Keratinocyte (primary cell): Measurements from ENCODE around the gene CES2. TPM values are rescaled to one million over a fixed set of nuclear protein-coding genes. Genes with fewer than 3 reads are reported as not detected.
"Not testable (repeated sequence)": the region's sequence is repeated elsewhere in the genome, so short reads cannot be mapped to it uniquely, and the experiment has no call there.

Experiments used
- DNase-seq: peaks from one replicate; pipeline ENCODE4 v3.0.0-alpha.2; 2011; ENCODE audit warnings: low read depth, missing footprints, low spot score
- FAIRE-seq: peaks from 2 replicates; lab custom pipeline; 2011; peaks lifted over from hg19 to GRCh38; lab: Jason Lieb, UNC
- H2AFZ ChIP-seq: 2 replicates; pipeline ENCODE4 v1.6.0; 2012; ENCODE audit warnings: low read length, control low read depth, inconsistent platforms; ENCODE audit not compliant: control insufficient read depth
- H3K27ac ChIP-seq: 2 replicates; pipeline ENCODE4 v1.5.1; 2011; ENCODE audit warnings: low read length; ENCODE audit not compliant: control insufficient read depth, insufficient read depth
- H3K27me3 ChIP-seq: 3 replicates; pipeline ENCODE4 v1.6.0; 2011; ENCODE audit warnings: low read length; ENCODE audit not compliant: control insufficient read depth, insufficient read depth; ENCODE audit errors: extremely low read depth
- H3K36me3 ChIP-seq, 2 experiments: 2 replicates in 1 of 2; 3 replicates in 1 of 2; pipeline ENCODE4 v1.5.1; 2011; ENCODE audit warnings: low read length in 2 of 2, mild to moderate bottlenecking in 1 of 2; ENCODE audit not compliant: control insufficient read depth in 2 of 2, insufficient read depth in 2 of 2; ENCODE audit errors: extremely low read depth in 1 of 2
- H3K4me1 ChIP-seq: 3 replicates; pipeline ENCODE4 v1.5.1; 2011; ENCODE audit warnings: low read length; ENCODE audit not compliant: control insufficient read depth, insufficient read depth; ENCODE audit errors: extremely low read depth
- H3K4me2 ChIP-seq: 3 replicates; pipeline ENCODE4 v1.6.0; 2011; ENCODE audit warnings: low read depth, low read length; ENCODE audit not compliant: control insufficient read depth, insufficient read depth; ENCODE audit errors: extremely low read depth
- H3K4me3 ChIP-seq, 3 experiments: fragments of 200-600 bp in 1 of 3; sonication (generic) in 1 of 3; 2 replicates in 2 of 3; 3 replicates in 1 of 3; pipeline ENCODE4 v1.5.1; 2011 to 2016; ENCODE audit warnings: low read length in 3 of 3, mild to moderate bottlenecking in 3 of 3, control low read depth in 2 of 3, inconsistent platforms in 1 of 3, low read depth in 1 of 3, mixed read lengths in 1 of 3, mixed run types in 1 of 3, moderate library complexity in 1 of 3; ENCODE audit not compliant: control insufficient read depth in 2 of 3, insufficient read depth in 2 of 3; ENCODE audit errors: extremely low read depth in 1 of 3
- H3K79me2 ChIP-seq: 2 replicates; pipeline ENCODE4 v1.6.0; 2012; ENCODE audit warnings: low read length; ENCODE audit not compliant: control insufficient read depth, insufficient read depth
- H3K9ac ChIP-seq: 3 replicates; pipeline ENCODE4 v1.6.0; 2011; ENCODE audit warnings: low read length; ENCODE audit not compliant: control insufficient read depth, insufficient read depth; ENCODE audit errors: extremely low read depth
- H3K9me1 ChIP-seq: 3 replicates; pipeline ENCODE4 v1.6.0; 2011; ENCODE audit warnings: low read length; ENCODE audit not compliant: control insufficient read depth, insufficient read depth; ENCODE audit errors: extremely low read depth
- H3K9me3 ChIP-seq: 2 replicates; pipeline ENCODE4 v1.5.1; 2012; ENCODE audit warnings: low read depth, low read length; ENCODE audit not compliant: control insufficient read depth
- H4K20me1 ChIP-seq: 3 replicates; pipeline ENCODE4 v1.6.0; 2011; ENCODE audit warnings: low read length; ENCODE audit not compliant: control insufficient read depth, insufficient read depth; ENCODE audit errors: extremely low read depth
- CTCF ChIP-seq, 3 experiments: IDR thresholded peaks in 1 of 3; conservative IDR thresholded peaks in 1 of 3; optimal IDR thresholded peaks in 1 of 3; 2 replicates in 2 of 3; 3 replicates in 1 of 3; pipeline versions ENCODE3 to v1.5.1; 2011; ENCODE audit warnings: low read length in 3 of 3, mild to moderate bottlenecking in 3 of 3, moderate library complexity in 2 of 3, control low read depth in 1 of 3, inconsistent platforms in 1 of 3; ENCODE audit not compliant: insufficient read depth in 2 of 3; ENCODE audit errors: extremely low read depth in 1 of 3
- EZH2 ChIP-seq: IDR thresholded peaks from one replicate; pipeline ENCODE4 v1.6.1; 2012; ENCODE audit warnings: inconsistent platforms, mild to moderate bottlenecking, low read length, moderate library complexity
- dilution Hi-C: fragments of 300-500 bp; cut with MboI; formaldehyde crosslinking; loops from one replicate; pipeline ENCODE4 v1.7.0; 2020; ENCODE audit warnings: low sequenced_read_pairs; ENCODE audit not compliant: extremely low pct_ligation_motif_present
- polyA plus RNA-seq, 5 experiments: library from polyadenylated mRNA; depleted of rRNA in 3 of 5; stranded (reverse) in 3 of 5; stranded (forward) in 1 of 5; unstranded in 1 of 5; fragments of >200 nt; gene quantifications; 1 replicate in 1 of 5; 2 replicates in 3 of 5; 3 replicates in 1 of 5; pipeline versions ENCODE4 v1.2.1 to v1.2.3, GENCODE V29; 2011 to 2012; ENCODE audit warnings: missing spikeins in 2 of 5, low read depth in 1 of 5, low replicate concordance in 1 of 5

The CES2 gene
- polyA plus RNA-seq, 1 donor (not counting 4 experiments of a cell fraction or from before 2014, with no cell fraction given) = 41.6 TPM

GRCh38 chr16:66988197-66988788 lies 53.0 kb downstream of the CES2 start, which contains the start of gene CES4A:
Gene CES4A, plus strand, starts transcription at chr16:66988589. Its CDS starts 184 bp downstream, at chr16:66988773.
- Histone ChIP-seq H3K4me3 (no peak within 1 kb of the TSS), H4K20me1 (no peaks in the 10 kb centered on the region), H3K9me1 (no peaks in the 10 kb centered on the region), H3K4me2 (no peak within 1 kb of the TSS), H3K9me3 (no peaks in the 10 kb centered on the region), H3K27me3 (no peaks in the 10 kb centered on the region), H3K36me3 (no peaks in the 10 kb centered on the region), H3K79me2 (no peaks in the 10 kb centered on the region), H2AFZ (peak within 1 kb of the TSS; percentile 21), H3K27ac (no peak within 1 kb of the TSS), H3K9ac (no peak within 1 kb of the TSS), H3K4me1 (peaks cover 9% of the 10 kb centered on the region)
- TF ChIP-seq EZH2 (no peak), CTCF (optimal IDR thresholded peaks at IDR 0.05 in 1 of 3, IDR thresholded peaks at IDR 0.05 in 1 of 3, conservative IDR thresholded peaks at IDR 0.05 in 1 of 3; ENCODE audit: extremely low read depth in 1 of 3, insufficient read depth in 2 of 3, low read length in 3 of 3) (no peak)
- dilution Hi-C loops = no loop called here
- DNase-seq = peak; percentile 45
- peak; percentile 86 for FAIRE-seq

- no peak for FAIRE-seq
- no peaks in the 10 kb centered on the region for H3K79me2 ChIP-seq
- no peaks in the 10 kb centered on the region for H3K9me1 ChIP-seq
- no peaks in the 10 kb centered on the region for H4K20me1 ChIP-seq
- no peak overlapping the region for H3K9ac ChIP-seq
- H3K4me3 ChIP-seq = no peak overlapping the region
- no peaks in the 10 kb centered on the region for H3K9me3 ChIP-seq
- no peaks in the 10 kb centered on the region for H3K27me3 ChIP-seq
- H3K4me1 ChIP-seq = peaks cover 9% of the 10 kb centered on the region
- H2AFZ ChIP-seq = no peak overlapping the region
- no peak for DNase-seq
- TF ChIP-seq CTCF (optimal IDR thresholded peaks at IDR 0.05 in 1 of 3, IDR thresholded peaks at IDR 0.05 in 1 of 3, conservative IDR thresholded peaks at IDR 0.05 in 1 of 3; ENCODE audit: extremely low read depth in 1 of 3, insufficient read depth in 2 of 3, low read length in 3 of 3) (no peak), EZH2 (no peak)
- no peak overlapping the region for H3K27ac ChIP-seq
- H3K4me2 ChIP-seq = no peak overlapping the region
- no peaks in the 10 kb centered on the region for H3K36me3 ChIP-seq
- dilution Hi-C loops = no loop called here
These were observed 56.3 kb downstream of the CES2 start for GRCh38 chr16:66991545-66992077.

- H3K27me3 ChIP-seq, H4K20me1 ChIP-seq, H3K27ac ChIP-seq, H3K4me3 ChIP-seq, H3K4me1 ChIP-seq, H3K9ac ChIP-seq, H3K4me2 ChIP-seq, FAIRE-seq, H3K9me3 ChIP-seq, H3K36me3 ChIP-seq, H3K9me1 ChIP-seq, DNase-seq, dilution Hi-C loops, H2AFZ ChIP-seq, H3K79me2 ChIP-seq: not testable (repeated sequence)
These were observed 58.2 kb downstream of the CES2 start for GRCh38 chr16:66993558-66993957.
